Hepatocyte (in vitro differentiated cells): ENCODE results near the gene SENP7. TPM values are rescaled to one million over a fixed set of nuclear protein-coding genes. Genes with fewer than 3 reads are reported as not detected.
A peak's percentile ranks its signal among the peaks of the same experiment; 100 is the strongest.

Source experiments
- DNase-seq: peaks from one replicate; pipeline ENCODE4 v3.0.0-alpha.2; 2016; ENCODE audit warnings: low spot score
- H2AFZ ChIP-seq: fragments of 200-600 bp; sonication (generic); 2 replicates; pipeline ENCODE4 v1.6.0; 2016; ENCODE audit warnings: antibody characterized with exemption, mild to moderate bottlenecking
- H3K27ac ChIP-seq: fragments of 200-600 bp; sonication (generic); 2 replicates; pipeline ENCODE4 v1.5.1; 2016; ENCODE audit warnings: mild to moderate bottlenecking
- H3K27me3 ChIP-seq: fragments of 200-600 bp; sonication (generic); 2 replicates; pipeline ENCODE4 v1.6.1; 2016
- H3K36me3 ChIP-seq: fragments of 200-600 bp; sonication (generic); replicated peaks from 2 replicates; pipeline ENCODE4 v1.5.1; 2016; ENCODE audit warnings: low read depth; ENCODE audit not compliant: insufficient read depth
- H3K4me1 ChIP-seq: fragments of 200-600 bp; sonication (generic); 2 replicates; pipeline ENCODE4 v1.5.1; 2016; ENCODE audit warnings: mild to moderate bottlenecking, moderate library complexity; ENCODE audit not compliant: insufficient read depth
- H3K4me2 ChIP-seq: fragments of 200-600 bp; sonication (generic); 2 replicates; pipeline ENCODE4 v1.6.0; 2016
- H3K4me3 ChIP-seq: fragments of 200-600 bp; sonication (generic); 2 replicates; pipeline ENCODE4 v1.5.1; 2016; ENCODE audit warnings: mild to moderate bottlenecking
- H3K79me2 ChIP-seq: fragments of 200-600 bp; sonication (generic); 2 replicates; pipeline ENCODE4 v1.6.0; 2017; ENCODE audit warnings: mild to moderate bottlenecking
- H3K9me2 ChIP-seq: fragments of 200-600 bp; sonication (generic); replicated peaks from 2 replicates; pipeline ENCODE4 v1.6.0; 2017; ENCODE audit warnings: mild to moderate bottlenecking; ENCODE audit not compliant: insufficient read depth
- H3K9me3 ChIP-seq: fragments of 200-600 bp; sonication (generic); 2 replicates; pipeline ENCODE4 v1.5.1; 2016; ENCODE audit warnings: low read depth, mild to moderate bottlenecking
- H4K20me1 ChIP-seq: fragments of 200-600 bp; sonication (generic); 2 replicates; pipeline ENCODE4 v1.6.0; 2016; ENCODE audit warnings: mild to moderate bottlenecking; ENCODE audit not compliant: insufficient read depth, poor library complexity, severe bottlenecking
- EZH2 ChIP-seq: fragments of 200-600 bp; sonication (generic); IDR thresholded peaks from 2 replicates; pipeline ENCODE4 v1.6.1; 2016; ENCODE audit warnings: antibody characterized with exemption, mild to moderate bottlenecking, borderline replicate concordance
- EZH2phosphoT487 ChIP-seq: fragments of 200-600 bp; sonication (generic); IDR thresholded peaks from one replicate; pipeline ENCODE4 v1.6.1; 2018; ENCODE audit warnings: antibody characterized with exemption, mild to moderate bottlenecking, low read depth, moderate library complexity; ENCODE audit not compliant: unreplicated experiment, severe bottlenecking
- WGBS: methylation state at CpG from one replicate; pipeline ENCODE4 v1.1.6; 2016; ENCODE audit warnings: low lambda C conversion rate; ENCODE audit errors: missing lambda C conversion rate; 5-methylcytosine and 5-hydroxymethylcytosine counted together
- polyA plus RNA-seq: library from polyadenylated mRNA; unstranded; fragments of >200 nt; fragmentation: Nextera tagmentation; extraction: Ambion mirVana; gene quantifications from 2 replicates; pipeline ENCODE4 v1.2.1, GENCODE V29; 2016
- total RNA-seq: library from RNA; depleted of rRNA; stranded (reverse); fragments of >200 nt; gene quantifications from 2 replicates; pipeline ENCODE4 v1.2.3, GENCODE V29; 2014
- TF ChIP-seq, protein P1 (sequence below): fragments of 200-600 bp; sonication (generic); IDR thresholded peaks from 2 replicates; pipeline ENCODE4 v1.5.1; 2016; ENCODE audit warnings: antibody characterized with exemption, mild to moderate bottlenecking; ENCODE audit not compliant: poor library complexity

Gene SENP7
- total and polyA plus RNA-seq, 2 experiments from 2014 or later = 7.7 to 40.9 TPM

DNA sequence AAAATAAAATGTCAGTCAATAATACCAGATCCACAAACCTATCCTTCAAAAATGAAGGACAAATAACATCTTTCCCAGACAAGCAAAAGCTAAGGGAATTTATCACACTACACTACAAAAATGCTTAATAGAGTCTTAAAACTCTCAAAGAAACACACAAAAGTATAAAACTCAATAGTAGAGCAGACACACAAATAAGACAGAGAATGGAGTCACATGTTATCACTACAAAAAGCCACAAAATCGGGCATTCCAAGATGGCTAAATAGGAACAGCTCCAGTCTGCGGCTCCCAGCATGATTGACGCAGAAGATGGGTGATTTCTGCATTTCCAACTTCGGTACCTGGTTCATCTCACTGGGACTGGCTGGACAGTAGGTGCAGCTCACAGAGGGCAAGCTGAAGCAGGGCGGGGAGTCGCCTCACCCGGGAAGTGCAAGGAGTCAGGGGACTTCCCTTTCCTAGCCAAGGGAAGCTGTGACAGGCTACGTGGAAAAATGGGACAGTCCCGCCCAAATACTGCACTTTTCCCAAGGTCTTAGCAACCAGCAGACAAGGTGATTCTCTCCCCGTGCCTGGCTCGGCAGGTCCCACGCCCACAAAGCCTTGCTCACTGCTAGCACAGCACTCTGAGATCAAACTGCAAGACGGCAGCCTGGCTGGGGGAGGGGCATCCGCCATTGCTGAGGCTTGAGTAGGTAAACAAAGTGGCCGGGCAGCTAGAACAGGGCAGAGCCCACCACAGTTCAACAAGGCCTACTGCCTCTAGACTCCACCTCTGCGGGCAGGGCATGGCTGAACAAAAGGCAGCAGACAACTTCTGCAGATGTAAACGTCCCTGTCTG lies 46.3 kb downstream of the SENP7 start:
- Histone ChIP-seq H3K4me2 (peak overlapping the region; percentile 67), H3K4me1 (peaks cover 11% of the 10 kb centered on the region), H3K9me2 (no peaks in the 10 kb centered on the region), H3K4me3 (peak overlapping the region; percentile 4), H3K27me3 (no peaks in the 10 kb centered on the region), H3K36me3 (no peaks in the 10 kb centered on the region), H2AFZ (peak overlapping the region; percentile 19), H3K27ac (peak overlapping the region; percentile 92), H4K20me1 (no peaks in the 10 kb centered on the region), H3K79me2 (peaks cover 44% of the 10 kb centered on the region), H3K9me3 (no peaks in the 10 kb centered on the region)
- WGBS = 12% methylated on average over 17 of the region's 17 CpGs
- no peak for TF ChIP-seq EZH2phosphoT487
- TF ChIP-seq EZH2 = no peak
- TF ChIP-seq, protein P1, sequence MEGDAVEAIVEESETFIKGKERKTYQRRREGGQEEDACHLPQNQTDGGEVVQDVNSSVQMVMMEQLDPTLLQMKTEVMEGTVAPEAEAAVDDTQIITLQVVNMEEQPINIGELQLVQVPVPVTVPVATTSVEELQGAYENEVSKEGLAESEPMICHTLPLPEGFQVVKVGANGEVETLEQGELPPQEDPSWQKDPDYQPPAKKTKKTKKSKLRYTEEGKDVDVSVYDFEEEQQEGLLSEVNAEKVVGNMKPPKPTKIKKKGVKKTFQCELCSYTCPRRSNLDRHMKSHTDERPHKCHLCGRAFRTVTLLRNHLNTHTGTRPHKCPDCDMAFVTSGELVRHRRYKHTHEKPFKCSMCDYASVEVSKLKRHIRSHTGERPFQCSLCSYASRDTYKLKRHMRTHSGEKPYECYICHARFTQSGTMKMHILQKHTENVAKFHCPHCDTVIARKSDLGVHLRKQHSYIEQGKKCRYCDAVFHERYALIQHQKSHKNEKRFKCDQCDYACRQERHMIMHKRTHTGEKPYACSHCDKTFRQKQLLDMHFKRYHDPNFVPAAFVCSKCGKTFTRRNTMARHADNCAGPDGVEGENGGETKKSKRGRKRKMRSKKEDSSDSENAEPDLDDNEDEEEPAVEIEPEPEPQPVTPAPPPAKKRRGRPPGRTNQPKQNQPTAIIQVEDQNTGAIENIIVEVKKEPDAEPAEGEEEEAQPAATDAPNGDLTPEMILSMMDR = no peak
- peak; percentile 79 for DNase-seq

DNA sequence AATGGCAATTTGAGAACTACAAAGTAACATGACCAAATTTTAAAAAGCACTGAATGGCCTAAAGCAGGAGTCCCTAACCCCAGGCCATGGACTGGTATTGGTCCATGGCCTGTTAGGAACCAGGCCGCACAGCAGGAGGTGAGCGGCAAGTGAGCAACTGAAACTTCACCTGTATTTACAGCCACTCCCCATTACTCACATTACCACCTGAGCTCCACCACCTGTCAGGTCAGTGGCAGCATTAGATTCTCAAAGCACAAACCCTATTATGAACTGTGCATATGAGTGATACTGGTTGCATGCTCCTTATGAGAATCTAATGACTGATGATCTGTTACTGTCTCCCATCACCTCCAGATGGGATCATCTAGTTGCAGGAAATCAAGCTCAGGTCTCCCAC lies 48.8 kb downstream of the SENP7 start:
- no peak for DNase-seq
- no peaks in the 10 kb centered on the region for H4K20me1 ChIP-seq
- H3K27me3 ChIP-seq = no peaks in the 10 kb centered on the region
- H3K9me2 ChIP-seq = no peaks in the 10 kb centered on the region
- H3K9me3 ChIP-seq = no peaks in the 10 kb centered on the region
- H3K79me2 ChIP-seq = peaks cover 54% of the 10 kb centered on the region
- no peak overlapping the region for H2AFZ ChIP-seq
- H3K4me2 ChIP-seq = no peak overlapping the region
- no peak overlapping the region for H3K27ac ChIP-seq
- H3K36me3 ChIP-seq = no peaks in the 10 kb centered on the region
- no peak overlapping the region for H3K4me3 ChIP-seq
- 97% methylated on average over 2 of the region's 2 CpGs for WGBS
- peaks cover 11% of the 10 kb centered on the region for H3K4me1 ChIP-seq
- no peak for TF ChIP-seq EZH2
- TF ChIP-seq, protein P1 = no peak

DNA sequence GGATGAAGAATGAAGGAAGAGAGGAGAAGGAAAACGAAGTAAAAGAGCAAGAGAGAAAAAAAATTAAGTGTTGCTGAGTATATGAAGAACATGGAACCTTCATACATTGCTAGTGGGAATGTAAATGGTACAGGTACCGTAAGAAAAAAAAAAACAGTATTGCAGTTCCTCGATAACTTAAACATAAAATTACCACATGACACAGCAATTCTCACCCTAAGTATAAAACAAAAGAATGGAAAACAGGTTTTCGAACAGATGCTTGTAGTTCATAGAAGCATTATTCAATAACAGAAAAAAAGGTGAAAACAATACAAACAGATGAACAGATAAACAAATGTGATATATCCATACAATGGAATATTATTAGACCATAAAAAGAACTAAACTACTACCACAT lies 51.6 kb downstream of the SENP7 start:
- Histone ChIP-seq H4K20me1 (no peaks in the 10 kb centered on the region), H3K4me1 (peaks cover 5% of the 10 kb centered on the region), H3K4me2 (no peak overlapping the region), H3K36me3 (no peaks in the 10 kb centered on the region), H3K79me2 (peaks cover 51% of the 10 kb centered on the region), H3K4me3 (no peak overlapping the region), H2AFZ (no peak overlapping the region), H3K27me3 (no peaks in the 10 kb centered on the region), H3K9me3 (no peaks in the 10 kb centered on the region), H3K27ac (no peak overlapping the region), H3K9me2 (no peaks in the 10 kb centered on the region)
- TF ChIP-seq, protein P1 = no peak
- TF ChIP-seq EZH2phosphoT487 (no peak), EZH2 (no peak)
- no peak for DNase-seq
- 96% methylated on average over 4 of the region's 4 CpGs for WGBS
